T-cell (primary cell): ENCODE measurements around the gene MME. TPM values are rescaled to one million over a fixed set of nuclear protein-coding genes. Genes with fewer than 3 reads are reported as not detected.

ENCODE experiments used
- ATAC-seq, 4 experiments: fragments of 200-7000 bp in 3 of 4; fragments of 150-1000 bp in 1 of 4; cut with Tn5 transposase; replicated peaks in 1 of 4; 1 replicate in 3 of 4; 2 replicates in 1 of 4; pipeline ENCODE4 v1.10.0; 2021; ENCODE audit warnings: moderate library complexity in 3 of 4, mild to moderate bottlenecking in 2 of 4, moderate number of reproducible peaks in 1 of 4
- CTCF ChIA-PET, 2 donors: fragments of 300-600 bp; sonication (Branson Sonifier 250); formaldehyde crosslinking; loops; one replicate each; lab custom pipeline; 2022; ENCODE audit warnings: antibody characterized with exemption in 2 of 2; lab: Charles Lee
- POLR2A ChIA-PET, 2 donors: fragments of 300-600 bp; sonication (Branson Sonifier 250); formaldehyde crosslinking; loops; one replicate each; lab custom pipeline; 2022; ENCODE audit warnings: antibody characterized with exemption in 2 of 2; lab: Charles Lee
- DNase-seq, 35 experiments: peaks; one replicate each; pipeline versions ENCODE4 v3.0.0 to v3.0.0-alpha.2; 2013 to 2023
- H3K27ac ChIP-seq: one replicate; pipeline ENCODE4 v1.5.1; 2013; ENCODE audit warnings: low read length
- H3K27me3 ChIP-seq, 2 experiments: replicated peaks in 1 of 2; 1 replicate in 1 of 2; 2 replicates in 1 of 2; pipeline versions ENCODE4 v1.6.1 to v1.7.0; 2013; ENCODE audit warnings: low read length in 1 of 2, mixed read lengths in 1 of 2; ENCODE audit not compliant: control insufficient read depth in 2 of 2, insufficient read depth in 2 of 2; ENCODE audit errors: extremely low read depth in 1 of 2
- H3K36me3 ChIP-seq, 2 donors: 1 replicate in 1 of 2; 2 replicates in 1 of 2; pipeline versions ENCODE4 v1.6.1 to v1.7.0; 2013; ENCODE audit warnings: low read length in 1 of 2; ENCODE audit not compliant: control insufficient read depth in 2 of 2, insufficient read depth in 1 of 2; ENCODE audit errors: extremely low read depth in 1 of 2
- H3K4me1 ChIP-seq, 2 experiments: 1 replicate in 1 of 2; 2 replicates in 1 of 2; pipeline versions ENCODE4 v1.6.1 to v1.7.0; 2013; ENCODE audit warnings: low read length in 2 of 2, mixed read lengths in 1 of 2; ENCODE audit not compliant: insufficient read depth in 2 of 2, control insufficient read depth in 1 of 2; ENCODE audit errors: extremely low read depth in 1 of 2
- H3K4me3 ChIP-seq, 2 donors: 1 replicate in 1 of 2; 2 replicates in 1 of 2; pipeline versions ENCODE4 v1.5.1 to v1.7.0; 2013; ENCODE audit warnings: mild to moderate bottlenecking in 2 of 2, low read length in 1 of 2, moderate library complexity in 1 of 2; ENCODE audit not compliant: control insufficient read depth in 1 of 2; ENCODE audit errors: extremely low read depth in 1 of 2
- H3K9me3 ChIP-seq: 2 replicates; pipeline ENCODE4 v1.7.0; 2013
- H3K27ac Mint-ChIP-seq, 2 donors: one replicate each; pipeline ENCODE4 v1.8.0; 2020 to 2021; ENCODE audit warnings: mild to moderate bottlenecking in 2 of 2, mixed read lengths in 2 of 2
- H3K27me3 Mint-ChIP-seq, 2 donors: one replicate each; pipeline ENCODE4 v1.8.0; 2021 to 2022; ENCODE audit warnings: mixed read lengths in 2 of 2
- H3K36me3 Mint-ChIP-seq: one replicate; pipeline ENCODE4 v1.8.0; 2021; ENCODE audit warnings: mixed read lengths
- H3K4me1 Mint-ChIP-seq, 3 donors: one replicate each; pipeline ENCODE4 v1.8.0; 2020 to 2022; ENCODE audit warnings: mixed read lengths in 3 of 3, mild to moderate bottlenecking in 1 of 3
- H3K4me3 Mint-ChIP-seq, 3 donors: one replicate each; pipeline ENCODE4 v1.8.0; 2020 to 2022; ENCODE audit warnings: mild to moderate bottlenecking in 3 of 3, mixed read lengths in 3 of 3, moderate library complexity in 3 of 3
- H3K9me3 Mint-ChIP-seq, 3 donors: one replicate each; pipeline ENCODE4 v1.8.0; 2020 to 2022; ENCODE audit warnings: mixed read lengths in 3 of 3
- WGBS: methylation state at CpG from one replicate; pipeline ENCODE4 v1.1.5; 2013; ENCODE audit warnings: missing lambda C conversion rate; ENCODE audit not compliant: insufficient coverage; 5-methylcytosine and 5-hydroxymethylcytosine counted together
- total RNA-seq, 35 experiments: library from RNA in 6 of 35; stranded (reverse) in 6 of 35; fragments of 120-200 nt in 1 of 35; gene quantifications; one replicate each; pipeline versions ENCODE4 v1.2.1 to v1.2.4 and lab custom pipeline; 2013 to 2026

Gene MME
- total RNA-seq, 5 donors from 2014 or later (not counting 1 experiment from before 2014, with no cell fraction given) = 0.35 to 2.2 (median 0.93) TPM

GRCh38 chr3:155173771-155174170 lies 93.7 kb downstream of the MME start:
- Mint-ChIP-seq H3K27ac (no peak overlapping the region), H3K4me1 (no peaks in the 10 kb centered on the region), H3K4me3 (no peak overlapping the region), H3K36me3 (no peaks in the 10 kb centered on the region), H3K9me3 (no peaks in the 10 kb centered on the region), H3K27me3 (no peaks in the 10 kb centered on the region)
- H3K27ac ChIP-seq = no peak overlapping the region
- ATAC-seq = no peak
- no CpG with 5 or more reads among the region's 1 CpG for WGBS
- H3K9me3 ChIP-seq = no peaks in the 10 kb centered on the region
- H3K4me1 ChIP-seq = no peaks in the 10 kb centered on the region
- POLR2A ChIA-PET = no interaction called here
- H3K36me3 ChIP-seq = no peaks in the 10 kb centered on the region
- H3K27me3 ChIP-seq = no peaks in the 10 kb centered on the region
- H3K4me3 ChIP-seq = no peak overlapping the region
- no peak for DNase-seq
- CTCF ChIA-PET = no interaction called here

DNA sequence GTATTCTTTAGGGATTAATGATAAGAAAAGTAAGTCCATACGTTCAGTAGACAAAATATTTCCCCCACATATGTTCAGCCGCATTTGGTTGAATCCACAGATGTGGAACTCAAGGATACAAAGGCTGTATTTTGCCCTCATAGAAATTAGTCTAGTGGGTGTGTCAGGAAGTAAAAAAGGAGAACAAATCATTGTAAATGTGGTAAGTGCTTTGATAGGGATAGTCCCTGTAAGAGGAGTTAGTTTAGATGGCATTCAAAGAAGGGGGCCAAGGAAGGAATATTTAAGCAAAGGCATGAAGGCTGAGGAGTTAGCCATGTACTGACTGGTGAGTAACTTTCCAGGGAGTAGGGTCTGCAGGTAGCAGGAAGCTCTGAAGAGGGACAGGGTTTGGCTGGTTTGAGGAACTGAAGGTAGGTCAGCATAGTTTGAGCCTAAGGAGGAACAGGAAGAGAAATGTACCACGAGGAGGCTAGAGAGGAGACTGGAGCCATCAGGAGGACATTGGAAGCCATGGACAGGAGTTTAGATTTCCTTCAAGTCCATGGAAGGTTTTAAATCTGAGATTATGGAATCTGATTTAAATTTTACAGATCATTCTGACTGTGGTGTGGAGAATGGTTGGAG lies 98.8 kb downstream of the MME start:
- no peaks in the 10 kb centered on the region for H3K27me3 Mint-ChIP-seq
- H3K27ac Mint-ChIP-seq = no peak overlapping the region
- peaks cover 0 to 1% of the 10 kb centered on the region in 2 experiments for H3K4me1 ChIP-seq
- ChIA-PET POLR2A (no interaction called here), CTCF (no interaction called here)
- H3K4me3 ChIP-seq = no peak overlapping the region
- H3K27me3 ChIP-seq = no peaks in the 10 kb centered on the region
- H3K36me3 ChIP-seq = no peaks in the 10 kb centered on the region
- no peak for DNase-seq
- no peak for ATAC-seq
- no peak overlapping the region for H3K27ac ChIP-seq
- H3K9me3 ChIP-seq = no peaks in the 10 kb centered on the region
- peaks cover 0 to 3% (median 2%) of the 10 kb centered on the region in 3 donors for H3K4me1 Mint-ChIP-seq
- WGBS = 50% methylated on average over 1 of the region's 3 CpGs
- no peaks in the 10 kb centered on the region for H3K36me3 Mint-ChIP-seq
- H3K4me3 Mint-ChIP-seq = no peak overlapping the region
- H3K9me3 Mint-ChIP-seq = no peaks in the 10 kb centered on the region

- CTCF ChIA-PET = no interaction called here
- Mint-ChIP-seq H3K4me3 (no peak overlapping the region), H3K27ac (no peak overlapping the region), H3K9me3 (no peaks in the 10 kb centered on the region), H3K4me1 (peaks cover 0 to 7% (median 5%) of the 10 kb centered on the region in 3 donors), H3K36me3 (no peaks in the 10 kb centered on the region), H3K27me3 (no peaks in the 10 kb centered on the region)
- Histone ChIP-seq H3K9me3 (no peaks in the 10 kb centered on the region), H3K27ac (no peak overlapping the region), H3K27me3 (no peaks in the 10 kb centered on the region), H3K36me3 (no peaks in the 10 kb centered on the region), H3K4me3 (no peak overlapping the region), H3K4me1 (peaks cover 0 to 6% of the 10 kb centered on the region in 2 experiments)
- ATAC-seq (no peak), DNase-seq (no peak)
- WGBS = no CpG with 5 or more reads among the region's 2 CpGs
- POLR2A ChIA-PET = no interaction called here
Observed at GRCh38 chr3:155179437-155179827, 99.3 kb downstream of the MME start.

DNA sequence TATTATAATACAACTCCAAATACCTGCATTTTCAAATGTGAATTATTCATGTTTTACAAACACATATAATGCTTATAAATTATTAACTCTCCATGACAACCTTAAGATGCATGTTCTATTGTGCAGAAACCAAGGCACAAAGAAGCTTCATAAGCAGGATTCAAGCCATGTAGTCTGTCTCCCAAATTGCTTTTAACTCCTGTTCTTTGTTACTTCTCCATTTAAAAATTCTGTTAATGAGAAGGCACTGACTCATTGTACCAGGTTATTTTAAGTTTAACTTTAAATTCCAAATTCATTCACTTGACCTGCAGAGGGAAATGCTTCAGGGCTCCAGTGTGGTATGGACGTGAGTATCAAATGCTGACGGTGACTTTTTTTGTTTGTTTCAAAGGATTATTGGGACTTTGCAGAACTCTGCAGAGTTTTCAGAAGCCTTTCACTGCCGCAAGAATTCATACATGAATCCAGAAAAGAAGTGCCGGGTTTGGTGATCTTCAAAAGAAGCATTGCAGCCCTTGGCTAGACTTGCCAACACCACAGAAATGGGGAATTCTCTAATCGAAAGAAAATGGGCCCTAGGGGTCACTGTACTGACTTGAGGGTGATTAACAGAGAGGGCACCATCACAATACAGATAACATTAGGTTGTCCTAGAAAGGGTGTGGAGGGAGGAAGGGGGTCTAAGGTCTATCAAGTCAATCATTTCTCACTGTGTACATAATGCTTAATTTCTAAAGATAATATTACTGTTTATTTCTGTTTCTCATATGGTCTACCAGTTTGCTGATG lies 100.0 kb downstream of the MME start:
- POLR2A ChIA-PET = no interaction called here
- no peak overlapping the region for H3K27ac Mint-ChIP-seq
- H3K36me3 ChIP-seq = no peaks in the 10 kb centered on the region

DNA sequence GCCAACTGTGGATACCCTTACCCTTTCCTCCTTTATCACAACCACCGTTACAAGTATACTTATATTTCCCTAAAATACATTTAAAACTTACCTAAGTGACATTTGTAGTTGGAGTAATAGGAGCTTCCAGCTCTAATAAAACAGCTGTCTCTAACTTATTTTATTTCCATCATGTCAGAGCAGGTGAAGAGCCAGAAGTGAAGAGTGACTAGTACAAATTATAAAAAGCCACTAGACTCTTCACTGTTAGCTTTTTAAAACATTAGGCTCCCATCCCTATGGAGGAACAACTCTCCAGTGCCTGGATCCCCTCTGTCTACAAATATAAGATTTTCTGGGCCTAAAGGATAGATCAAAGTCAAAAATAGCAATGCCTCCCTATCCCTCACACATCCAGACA lies 102.3 kb downstream of the MME start:
- WGBS = no CpG with 5 or more reads among the region's 1 CpG
- no peak for DNase-seq
- Mint-ChIP-seq H3K36me3 (no peaks in the 10 kb centered on the region), H3K27ac (no peak overlapping the region), H3K4me3 (no peak overlapping the region), H3K27me3 (no peaks in the 10 kb centered on the region), H3K9me3 (no peaks in the 10 kb centered on the region), H3K4me1 (peaks cover 0 to 7% (median 5%) of the 10 kb centered on the region in 3 donors)
- Histone ChIP-seq H3K27ac (no peak overlapping the region), H3K27me3 (no peaks in the 10 kb centered on the region), H3K4me1 (peaks cover 0 to 6% of the 10 kb centered on the region in 2 experiments), H3K4me3 (no peak overlapping the region), H3K9me3 (no peaks in the 10 kb centered on the region), H3K36me3 (no peaks in the 10 kb centered on the region)
- no peak for ATAC-seq
- ChIA-PET POLR2A (no interaction called here), CTCF (no interaction called here)

More for the DNA sequence above, 100.0 kb downstream of the MME start:
- DNase-seq = no peak
- Histone ChIP-seq H3K4me3 (no peak overlapping the region), H3K27ac (no peak overlapping the region), H3K4me1 (peaks cover 0 to 6% of the 10 kb centered on the region in 2 experiments), H3K27me3 (no peaks in the 10 kb centered on the region), H3K9me3 (no peaks in the 10 kb centered on the region)
- CTCF ChIA-PET = no interaction called here
- H3K9me3 Mint-ChIP-seq = no peaks in the 10 kb centered on the region
- no peaks in the 10 kb centered on the region for H3K27me3 Mint-ChIP-seq
- peaks cover 0 to 7% (median 5%) of the 10 kb centered on the region in 3 donors for H3K4me1 Mint-ChIP-seq
- H3K4me3 Mint-ChIP-seq = no peak overlapping the region
- ATAC-seq = no peak
- 75% methylated on average over 4 of the region's 5 CpGs for WGBS
- no peaks in the 10 kb centered on the region for H3K36me3 Mint-ChIP-seq

- CTCF ChIA-PET = no interaction called here
- Mint-ChIP-seq H3K36me3 (no peaks in the 10 kb centered on the region), H3K27ac (peak overlapping the region in 1 of 2 donors; percentile 55), H3K4me3 (no peak overlapping the region), H3K4me1 (peaks cover 0 to 7% (median 4%) of the 10 kb centered on the region in 3 donors), H3K27me3 (no peaks in the 10 kb centered on the region), H3K9me3 (no peaks in the 10 kb centered on the region)
- DNase-seq (no peak), ATAC-seq (no peak)
- POLR2A ChIA-PET = no interaction called here
- no peak overlapping the region for H3K27ac ChIP-seq
- H3K36me3 ChIP-seq = no peaks in the 10 kb centered on the region
- no peak overlapping the region for H3K4me3 ChIP-seq
- no peaks in the 10 kb centered on the region for H3K9me3 ChIP-seq
- no CpG with 5 or more reads among the region's 1 CpG for WGBS
- H3K27me3 ChIP-seq = no peaks in the 10 kb centered on the region
- peaks cover 0 to 6% of the 10 kb centered on the region in 2 experiments for H3K4me1 ChIP-seq
Observed at GRCh38 chr3:155184011-155184410, 103.9 kb downstream of the MME start.
